ENCODE results near the gene FKBP10. TPM values are rescaled to one million over a fixed set of nuclear protein-coding genes. Genes with fewer than 3 reads are reported as not detected.
A peak's percentile ranks its signal among the peaks of the same experiment; 100 is the strongest.

FKBP10 gene
- total and polyA plus RNA-seq, 10 of the 15 experiments (the other 5 are each of a cell fraction or from before 2014, with no cell fraction given), result 0.02 to 4.7 (median 1.8) TPM

GRCh38 chr17:41835800-41836549, 23.2 kb downstream of the FKBP10 start, which contains the start of gene NT5C3B (continued):
- TF ChIP-seq BHLHE40 (IDR thresholded peaks at IDR 0.05; ENCODE audit: borderline replicate concordance in 1 of 2, low read depth in 2 of 2, low read length in 1 of 2) (peak in 1 of 2 experiments; percentile 29; a peak in 1 of 4 replicates), NFXL1 (IDR thresholded peaks at IDR 0.05; ENCODE audit: borderline replicate concordance) (no peak), EED (IDR thresholded peaks at IDR 0.05; ENCODE audit: low read depth) (no peak), HCFC1 (IDR thresholded peaks at IDR 0.05; ENCODE audit: low read length) (no peak), NR2F1 (conservative IDR thresholded peaks at IDR 0.05) (peak; percentile 34; the same call in 1 of the 2 replicates), ZBTB40 (IDR thresholded peaks at IDR 0.05; ENCODE audit: borderline replicate concordance) (no peak), ZNF217 (IDR thresholded peaks at IDR 0.05) (no peak)

All from GM12878 (cell line).